PFSK-1 (cell line): Measurements from ENCODE around the gene RMI2.

ENCODE experiments used
- FOXP2 ChIP-seq: optimal IDR thresholded peaks from 2 replicates; pipeline ENCODE3; 2011; ENCODE audit warnings: borderline replicate concordance, control low read depth, inconsistent platforms; ENCODE audit not compliant: insufficient read depth; ENCODE audit errors: extremely low read length, extremely low read depth
- POLR2AphosphoS5 ChIP-seq: IDR thresholded peaks from 2 replicates; pipeline ENCODE4 v1.6.1; 2012; ENCODE audit warnings: low read depth, mild to moderate bottlenecking, control low read depth, low read length, moderate library complexity
- SIN3A ChIP-seq: IDR thresholded peaks from 2 replicates; pipeline ENCODE4 v1.6.1; 2012; ENCODE audit warnings: mild to moderate bottlenecking, low read length, moderate library complexity, borderline replicate concordance; ENCODE audit not compliant: insufficient read depth
- TAF1 ChIP-seq: IDR thresholded peaks from 2 replicates; pipeline ENCODE4 v1.6.1; 2012; ENCODE audit warnings: low read length, control low read depth, borderline replicate concordance; ENCODE audit not compliant: insufficient read depth
- TF ChIP-seq, protein P1 (sequence below), 2 experiments: IDR thresholded peaks; 2 replicates each; pipeline versions ENCODE4 v1.6.1 to v1.8.0; 2011 to 2012; ENCODE audit warnings: low read depth in 2 of 2, low read length in 2 of 2, control low read depth in 1 of 2, inconsistent platforms in 1 of 2, mild to moderate bottlenecking in 1 of 2, moderate library complexity in 1 of 2; ENCODE audit not compliant: insufficient read depth in 1 of 2

Gene RMI2

DNA sequence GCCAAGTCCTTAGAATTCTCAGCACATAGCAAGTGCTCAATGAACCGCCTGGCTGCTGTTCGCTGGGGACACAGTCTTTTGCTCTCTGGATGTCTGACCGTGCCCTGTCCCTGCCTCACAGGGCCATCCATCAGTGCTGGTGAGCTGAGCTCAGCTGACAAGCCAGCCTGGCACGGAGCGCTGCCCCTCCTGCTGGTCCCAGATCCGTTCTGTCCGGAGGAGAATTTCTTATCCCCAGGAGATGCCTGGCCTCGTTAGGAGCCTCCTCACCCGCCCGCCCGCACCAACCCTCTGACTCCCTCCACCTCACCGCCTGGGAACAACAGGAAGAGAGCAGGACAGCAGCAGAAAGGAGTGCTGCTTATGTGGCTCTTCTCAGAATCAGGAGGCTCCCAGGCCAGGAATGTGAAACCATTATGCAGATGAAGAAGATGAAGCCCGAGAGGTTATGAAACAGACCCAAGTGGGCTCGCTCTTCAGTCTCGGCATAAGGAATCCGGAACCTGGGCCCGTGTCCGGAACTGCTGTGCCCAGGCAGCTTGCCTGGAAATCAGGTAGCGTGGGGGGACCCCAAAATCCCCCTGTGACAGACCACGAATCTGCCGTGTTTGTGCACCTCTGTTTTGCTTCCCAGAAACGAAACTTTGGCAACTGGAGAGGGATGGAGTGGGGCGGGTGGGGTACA is 28.8 kb upstream of the RMI2 start:
- TF ChIP-seq, protein P1, sequence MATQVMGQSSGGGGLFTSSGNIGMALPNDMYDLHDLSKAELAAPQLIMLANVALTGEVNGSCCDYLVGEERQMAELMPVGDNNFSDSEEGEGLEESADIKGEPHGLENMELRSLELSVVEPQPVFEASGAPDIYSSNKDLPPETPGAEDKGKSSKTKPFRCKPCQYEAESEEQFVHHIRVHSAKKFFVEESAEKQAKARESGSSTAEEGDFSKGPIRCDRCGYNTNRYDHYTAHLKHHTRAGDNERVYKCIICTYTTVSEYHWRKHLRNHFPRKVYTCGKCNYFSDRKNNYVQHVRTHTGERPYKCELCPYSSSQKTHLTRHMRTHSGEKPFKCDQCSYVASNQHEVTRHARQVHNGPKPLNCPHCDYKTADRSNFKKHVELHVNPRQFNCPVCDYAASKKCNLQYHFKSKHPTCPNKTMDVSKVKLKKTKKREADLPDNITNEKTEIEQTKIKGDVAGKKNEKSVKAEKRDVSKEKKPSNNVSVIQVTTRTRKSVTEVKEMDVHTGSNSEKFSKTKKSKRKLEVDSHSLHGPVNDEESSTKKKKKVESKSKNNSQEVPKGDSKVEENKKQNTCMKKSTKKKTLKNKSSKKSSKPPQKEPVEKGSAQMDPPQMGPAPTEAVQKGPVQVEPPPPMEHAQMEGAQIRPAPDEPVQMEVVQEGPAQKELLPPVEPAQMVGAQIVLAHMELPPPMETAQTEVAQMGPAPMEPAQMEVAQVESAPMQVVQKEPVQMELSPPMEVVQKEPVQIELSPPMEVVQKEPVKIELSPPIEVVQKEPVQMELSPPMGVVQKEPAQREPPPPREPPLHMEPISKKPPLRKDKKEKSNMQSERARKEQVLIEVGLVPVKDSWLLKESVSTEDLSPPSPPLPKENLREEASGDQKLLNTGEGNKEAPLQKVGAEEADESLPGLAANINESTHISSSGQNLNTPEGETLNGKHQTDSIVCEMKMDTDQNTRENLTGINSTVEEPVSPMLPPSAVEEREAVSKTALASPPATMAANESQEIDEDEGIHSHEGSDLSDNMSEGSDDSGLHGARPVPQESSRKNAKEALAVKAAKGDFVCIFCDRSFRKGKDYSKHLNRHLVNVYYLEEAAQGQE (IDR thresholded peaks at IDR 0.05; ENCODE audit: insufficient read depth in 1 of 2, low read depth in 2 of 2, low read length in 2 of 2) = no peak
- TF ChIP-seq TAF1 (no peak), FOXP2 (no peak), POLR2AphosphoS5 (no peak), SIN3A (no peak)

DNA sequence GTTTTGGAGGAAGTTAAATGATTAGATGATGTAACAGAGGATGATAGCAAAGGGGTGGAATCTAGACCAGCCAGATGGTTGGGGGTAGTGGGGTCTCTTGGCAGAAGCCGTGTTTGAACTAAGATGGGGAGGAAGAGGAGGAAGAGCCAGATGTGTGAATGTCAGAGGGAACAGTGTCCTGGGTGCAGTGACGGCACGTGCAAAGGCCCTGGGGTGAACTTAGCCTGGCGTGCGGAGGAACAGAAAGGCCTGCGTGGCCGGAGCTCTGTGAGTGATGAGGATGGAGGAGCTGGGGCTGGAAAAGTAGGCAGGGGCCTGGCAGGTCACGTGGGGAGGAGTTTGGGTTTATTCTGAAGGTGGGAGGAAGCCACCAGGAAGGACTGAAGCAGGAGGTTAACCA is 26.4 kb upstream of the RMI2 start:
- TF ChIP-seq TAF1 (no peak), FOXP2 (no peak), SIN3A (no peak), POLR2AphosphoS5 (no peak)
- TF ChIP-seq, protein P1 (IDR thresholded peaks at IDR 0.05; ENCODE audit: insufficient read depth in 1 of 2, low read depth in 2 of 2, low read length in 2 of 2) = no peak

DNA sequence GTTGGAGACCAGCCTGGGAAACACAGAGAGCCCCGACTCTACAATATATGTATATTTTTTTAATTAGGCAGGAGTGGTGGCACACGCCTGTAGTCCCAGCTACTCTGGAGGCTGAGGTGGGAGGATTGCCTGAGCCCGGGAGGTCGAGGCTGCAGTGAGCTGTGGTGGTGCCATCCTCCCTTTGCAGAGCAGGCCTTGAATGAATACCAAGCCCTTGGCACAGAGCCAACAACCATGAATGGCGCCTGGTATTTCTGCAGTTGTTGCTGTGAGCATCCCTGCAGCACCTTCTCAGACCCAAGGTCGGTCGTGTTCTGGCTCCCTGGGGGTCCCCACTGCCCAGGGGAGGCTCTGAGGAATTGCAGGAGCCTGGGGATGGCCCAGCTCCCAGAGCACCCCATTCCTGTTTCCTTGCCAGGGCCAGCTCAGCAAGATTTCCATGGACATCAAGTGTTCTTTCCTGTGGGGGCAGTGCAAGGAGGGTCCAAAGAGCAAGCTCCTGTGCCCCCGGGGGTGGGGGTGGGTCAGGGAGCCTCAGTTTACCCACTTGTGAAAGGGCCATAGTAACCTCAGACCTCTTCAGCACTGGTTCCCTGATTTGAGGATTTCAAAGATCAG is 25.6 kb upstream of the RMI2 start:
- TF ChIP-seq, protein P1 (IDR thresholded peaks at IDR 0.05; ENCODE audit: insufficient read depth in 1 of 2, low read depth in 2 of 2, low read length in 2 of 2) = no peak

DNA sequence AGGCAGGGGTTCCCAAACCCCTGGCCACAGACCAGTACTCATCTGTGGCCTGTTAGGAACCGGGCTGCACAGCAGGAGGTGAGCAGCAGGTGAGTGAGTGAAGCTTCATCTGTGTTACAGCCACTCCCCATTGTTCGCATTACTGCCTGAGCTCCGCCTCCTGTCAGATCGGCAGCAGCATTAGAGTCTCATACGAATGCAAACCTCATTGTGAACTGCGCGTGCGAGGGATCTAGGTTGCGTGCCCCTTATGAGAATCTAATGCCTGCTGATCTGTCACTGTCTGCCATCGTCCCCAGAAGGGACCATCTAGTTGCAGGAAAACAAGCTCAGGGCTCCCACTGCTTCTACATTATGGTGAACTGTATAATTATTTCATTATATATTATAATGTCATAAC is 25.1 kb upstream of the RMI2 start:
- TF ChIP-seq FOXP2 (no peak), POLR2AphosphoS5 (no peak), TAF1 (no peak), SIN3A (no peak)
- TF ChIP-seq, protein P1 (IDR thresholded peaks at IDR 0.05; ENCODE audit: insufficient read depth in 1 of 2, low read depth in 2 of 2, low read length in 2 of 2) = no peak

DNA sequence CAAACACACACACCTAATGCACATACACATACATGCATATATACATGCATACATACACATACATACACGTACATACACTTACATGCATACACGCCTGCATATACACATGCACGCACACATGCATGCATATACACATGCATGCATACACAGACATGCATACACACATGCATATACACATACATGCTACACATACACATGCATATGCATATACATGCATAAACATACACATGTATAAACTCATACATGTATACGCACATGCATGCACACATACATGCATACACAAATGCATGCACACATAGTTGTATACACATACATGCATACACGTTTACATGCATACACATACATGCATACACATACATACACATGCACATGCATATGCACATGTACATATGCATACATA is 23.6 kb upstream of the RMI2 start:
- TF ChIP-seq, protein P1 (IDR thresholded peaks at IDR 0.05; ENCODE audit: insufficient read depth in 1 of 2, low read depth in 2 of 2, low read length in 2 of 2) = no peak
- TF ChIP-seq SIN3A (no peak), POLR2AphosphoS5 (no peak), TAF1 (no peak), FOXP2 (no peak)
